RWPE2 (cell line): ENCODE measurements around the gene BRSK2.

Experiments
- ATAC-seq: fragments of 200-7000 bp; cut with Tn5 transposase; 3 replicates; pipeline ENCODE4 v1.9.1; 2021; ENCODE audit warnings: low read depth
- DNase-seq: peaks from one replicate; pipeline ENCODE4 v3.0.0-alpha.2; 2020; ENCODE audit warnings: low spot score
- H3K27ac ChIP-seq: fragments of 450-650 bp; 2 replicates; pipeline ENCODE4 v1.5.1; 2017; ENCODE audit warnings: mild to moderate bottlenecking; ENCODE audit not compliant: poor library complexity, severe bottlenecking
- H3K27me3 ChIP-seq: fragments of 250-450 bp; sonication (Bioruptor Pico); 2 replicates; pipeline ENCODE4 v1.5.1; 2021; ENCODE audit warnings: mild to moderate bottlenecking, moderate library complexity; ENCODE audit not compliant: insufficient read depth, poor library complexity, severe bottlenecking
- H3K36me3 ChIP-seq: fragments of 250-450 bp; sonication (Bioruptor Pico); 2 replicates; pipeline ENCODE4 v1.5.1; 2020; ENCODE audit warnings: low read depth, mild to moderate bottlenecking, moderate library complexity
- H3K4me1 ChIP-seq: fragments of 250-450 bp; sonication (Bioruptor Pico); 2 replicates; pipeline ENCODE4 v1.5.1; 2021; ENCODE audit warnings: mild to moderate bottlenecking, moderate library complexity; ENCODE audit not compliant: insufficient read depth, poor library complexity, severe bottlenecking
- H3K4me3 ChIP-seq: fragments of 250-450 bp; sonication (Bioruptor Pico); 2 replicates; pipeline ENCODE4 v1.5.1; 2021; ENCODE audit warnings: mild to moderate bottlenecking, moderate library complexity; ENCODE audit not compliant: severe bottlenecking
- H3K9me3 ChIP-seq: fragments of 250-450 bp; sonication (Bioruptor Pico); 2 replicates; pipeline ENCODE4 v1.5.1; 2021; ENCODE audit warnings: mild to moderate bottlenecking, moderate library complexity; ENCODE audit not compliant: severe bottlenecking
- TF ChIP-seq, protein P1 (sequence below): fragments of 450-650 bp; IDR thresholded peaks from one replicate; pipeline ENCODE4 v1.5.1; 2017; ENCODE audit warnings: mild to moderate bottlenecking, moderate library complexity; ENCODE audit not compliant: poor library complexity, severe bottlenecking

BRSK2 gene

GRCh38 chr11:1476940-1477736 lies 87.4 kb downstream of the BRSK2 start:
- Histone ChIP-seq H3K36me3 (no peaks in the 10 kb centered on the region; the same call in 1 of the 2 replicates), H3K9me3 (no peaks in the 10 kb centered on the region), H3K27me3 (no peaks in the 10 kb centered on the region), H3K4me3 (no peak overlapping the region), H3K4me1 (no peaks in the 10 kb centered on the region), H3K27ac (no peak overlapping the region)
- TF ChIP-seq, protein P1, sequence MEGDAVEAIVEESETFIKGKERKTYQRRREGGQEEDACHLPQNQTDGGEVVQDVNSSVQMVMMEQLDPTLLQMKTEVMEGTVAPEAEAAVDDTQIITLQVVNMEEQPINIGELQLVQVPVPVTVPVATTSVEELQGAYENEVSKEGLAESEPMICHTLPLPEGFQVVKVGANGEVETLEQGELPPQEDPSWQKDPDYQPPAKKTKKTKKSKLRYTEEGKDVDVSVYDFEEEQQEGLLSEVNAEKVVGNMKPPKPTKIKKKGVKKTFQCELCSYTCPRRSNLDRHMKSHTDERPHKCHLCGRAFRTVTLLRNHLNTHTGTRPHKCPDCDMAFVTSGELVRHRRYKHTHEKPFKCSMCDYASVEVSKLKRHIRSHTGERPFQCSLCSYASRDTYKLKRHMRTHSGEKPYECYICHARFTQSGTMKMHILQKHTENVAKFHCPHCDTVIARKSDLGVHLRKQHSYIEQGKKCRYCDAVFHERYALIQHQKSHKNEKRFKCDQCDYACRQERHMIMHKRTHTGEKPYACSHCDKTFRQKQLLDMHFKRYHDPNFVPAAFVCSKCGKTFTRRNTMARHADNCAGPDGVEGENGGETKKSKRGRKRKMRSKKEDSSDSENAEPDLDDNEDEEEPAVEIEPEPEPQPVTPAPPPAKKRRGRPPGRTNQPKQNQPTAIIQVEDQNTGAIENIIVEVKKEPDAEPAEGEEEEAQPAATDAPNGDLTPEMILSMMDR, result no peak
- DNase-seq (no peak), ATAC-seq (no peak)

- ATAC-seq (no peak), DNase-seq (no peak)
- Histone ChIP-seq H3K4me1 (no peaks in the 10 kb centered on the region), H3K4me3 (no peak overlapping the region), H3K9me3 (no peaks in the 10 kb centered on the region), H3K36me3 (no peaks in the 10 kb centered on the region; the same call in 1 of the 2 replicates), H3K27ac (no peak overlapping the region), H3K27me3 (no peaks in the 10 kb centered on the region)
- TF ChIP-seq, protein P1, result no peak
Observed at GRCh38 chr11:1478011-1478410, 88.3 kb downstream of the BRSK2 start.

DNA sequence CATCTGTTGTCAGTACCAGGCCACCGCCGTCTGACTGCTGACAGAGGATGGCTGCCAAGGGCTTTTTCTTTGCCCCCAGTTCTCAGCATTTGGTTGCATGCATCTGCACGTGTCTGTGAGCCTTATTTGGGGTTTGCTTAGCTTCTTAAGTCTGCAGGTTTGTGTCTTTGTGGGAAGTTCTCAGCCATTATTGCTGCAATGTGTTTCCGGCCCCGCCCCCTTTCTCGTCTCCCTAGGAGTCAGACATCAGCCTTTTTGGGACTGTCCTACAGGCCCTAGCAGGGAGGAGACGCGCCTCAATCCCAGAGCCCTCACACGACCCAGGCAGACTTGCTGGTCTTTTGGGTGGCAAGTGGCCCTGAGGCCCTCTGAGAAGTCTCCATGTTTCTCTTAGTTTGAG lies 88.8 kb downstream of the BRSK2 start:
- H3K4me3 ChIP-seq, result no peak overlapping the region
- TF ChIP-seq, protein P1, result no peak
- no peaks in the 10 kb centered on the region for H3K4me1 ChIP-seq
- H3K9me3 ChIP-seq, result no peaks in the 10 kb centered on the region
- H3K27ac ChIP-seq, result no peak overlapping the region
- ATAC-seq, result no peak
- H3K36me3 ChIP-seq, result no peaks in the 10 kb centered on the region; the same call in 1 of the 2 replicates
- H3K27me3 ChIP-seq, result no peaks in the 10 kb centered on the region
- DNase-seq, result no peak

- no peak overlapping the region for H3K4me3 ChIP-seq
- H3K27me3 ChIP-seq, result no peaks in the 10 kb centered on the region
- no peaks in the 10 kb centered on the region for H3K9me3 ChIP-seq
- H3K4me1 ChIP-seq, result no peaks in the 10 kb centered on the region
- H3K27ac ChIP-seq, result no peak overlapping the region
- no peaks in the 10 kb centered on the region; the same call in 1 of the 2 replicates for H3K36me3 ChIP-seq
- ATAC-seq, result no peak
- DNase-seq, result no peak
- TF ChIP-seq, protein P1, result no peak
Observed at GRCh38 chr11:1479006-1479677, 89.4 kb downstream of the BRSK2 start.
